T-helper 9 cell (primary cell): ENCODE measurements around the gene AFTPH.

ENCODE experiments used
- DNase-seq: peaks from one replicate; pipeline ENCODE4 v3.0.0-alpha.2; 2020
- total RNA-seq, 2 donors: gene quantifications; one replicate each; lab custom pipeline; 2026; lab: John Stamatoyannopoulos, UW

AFTPH gene, protein sequence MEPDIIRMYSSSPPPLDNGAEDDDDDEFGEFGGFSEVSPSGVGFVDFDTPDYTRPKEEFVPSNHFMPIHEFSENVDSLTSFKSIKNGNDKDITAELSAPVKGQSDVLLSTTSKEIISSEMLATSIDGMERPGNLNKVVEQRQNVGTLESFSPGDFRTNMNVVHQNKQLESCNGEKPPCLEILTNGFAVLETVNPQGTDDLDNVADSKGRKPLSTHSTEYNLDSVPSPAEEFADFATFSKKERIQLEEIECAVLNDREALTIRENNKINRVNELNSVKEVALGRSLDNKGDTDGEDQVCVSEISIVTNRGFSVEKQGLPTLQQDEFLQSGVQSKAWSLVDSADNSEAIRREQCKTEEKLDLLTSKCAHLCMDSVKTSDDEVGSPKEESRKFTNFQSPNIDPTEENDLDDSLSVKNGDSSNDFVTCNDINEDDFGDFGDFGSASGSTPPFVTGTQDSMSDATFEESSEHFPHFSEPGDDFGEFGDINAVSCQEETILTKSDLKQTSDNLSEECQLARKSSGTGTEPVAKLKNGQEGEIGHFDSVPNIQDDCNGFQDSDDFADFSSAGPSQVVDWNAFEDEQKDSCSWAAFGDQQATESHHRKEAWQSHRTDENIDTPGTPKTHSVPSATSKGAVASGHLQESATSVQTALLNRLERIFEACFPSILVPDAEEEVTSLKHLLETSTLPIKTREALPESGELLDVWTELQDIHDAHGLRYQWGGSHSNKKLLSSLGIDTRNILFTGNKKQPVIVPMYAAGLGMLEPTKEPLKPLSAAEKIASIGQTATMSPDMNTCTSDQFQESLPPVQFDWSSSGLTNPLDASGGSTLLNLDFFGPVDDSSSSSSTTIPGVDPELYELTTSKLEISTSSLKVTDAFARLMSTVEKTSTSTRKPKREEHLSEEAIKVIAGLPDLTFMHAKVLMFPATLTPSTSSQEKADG
- total RNA-seq = 70.7 to 153 reads per million in 2 donors

DNA sequence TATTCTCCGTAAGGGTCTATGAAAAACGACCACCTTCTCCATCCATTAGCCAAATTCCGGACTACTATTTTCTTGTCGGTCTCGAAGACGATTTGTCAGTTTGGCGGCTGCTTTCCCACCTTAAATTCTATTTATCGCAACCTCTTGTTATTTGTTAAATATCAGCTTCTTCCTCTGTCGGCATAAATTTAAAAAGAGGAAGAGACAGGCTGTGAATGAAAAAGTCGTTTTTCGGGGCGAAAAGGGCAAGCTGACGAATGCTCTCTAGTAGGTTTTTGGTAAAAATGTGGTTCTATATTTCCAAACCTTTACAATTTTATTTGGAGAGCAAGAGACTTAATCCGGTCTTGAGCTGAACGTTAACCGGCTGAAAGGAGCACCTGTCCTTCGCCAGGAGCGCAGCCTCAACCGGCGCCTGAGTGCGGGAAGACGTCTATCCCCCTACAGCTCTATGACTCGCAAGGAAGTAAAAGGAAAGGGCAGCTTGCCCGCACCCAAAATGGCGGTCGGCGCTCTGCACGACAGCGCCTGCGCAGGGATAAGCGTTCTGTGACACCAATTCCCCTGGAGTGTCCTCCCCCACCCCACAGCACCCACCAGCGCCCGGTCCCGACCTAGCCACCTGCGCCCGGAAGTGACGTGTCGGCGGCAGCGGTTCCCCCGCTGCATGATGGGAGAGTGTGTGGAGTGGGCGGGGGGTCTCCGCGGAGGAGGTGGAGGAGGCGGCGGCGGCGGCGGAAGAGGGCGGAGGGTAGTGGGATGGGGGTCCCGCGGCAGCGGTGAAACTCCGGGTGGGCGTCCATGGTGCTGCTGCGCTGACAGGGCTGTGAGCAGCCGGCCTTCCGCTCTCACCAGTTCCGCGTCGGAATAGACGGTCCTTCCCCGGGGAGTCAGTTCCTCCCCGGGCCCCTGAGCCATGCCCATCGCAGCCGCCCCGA, at the start of gene AFTPH:
Gene AFTPH, plus strand, starts transcription at position 663 of the 938 bp plus-strand sequence. CDS start 27,147 bp downstream, outside the sequence.
- DNase-seq = peak; percentile 99

DNA sequence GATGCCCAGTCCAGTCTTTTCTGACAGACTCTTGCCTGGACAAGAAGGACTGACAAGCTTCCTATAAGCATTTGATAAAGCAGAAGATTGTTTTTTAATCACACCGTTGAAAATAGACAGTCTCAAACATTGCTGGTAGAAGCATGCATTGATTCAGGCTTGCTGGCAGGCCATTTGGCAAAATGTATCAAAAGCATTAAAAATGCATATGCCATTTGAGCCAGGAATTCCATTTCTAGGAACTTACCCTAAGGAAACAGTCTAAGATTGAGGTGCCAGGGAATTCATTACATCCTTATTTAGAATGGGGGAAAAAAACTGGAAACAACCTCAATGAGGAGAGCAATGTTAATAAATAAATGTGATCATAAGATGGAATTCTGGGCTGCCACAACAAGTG, 49.5 kb upstream of the AFTPH start:
- no peak for DNase-seq

DNA sequence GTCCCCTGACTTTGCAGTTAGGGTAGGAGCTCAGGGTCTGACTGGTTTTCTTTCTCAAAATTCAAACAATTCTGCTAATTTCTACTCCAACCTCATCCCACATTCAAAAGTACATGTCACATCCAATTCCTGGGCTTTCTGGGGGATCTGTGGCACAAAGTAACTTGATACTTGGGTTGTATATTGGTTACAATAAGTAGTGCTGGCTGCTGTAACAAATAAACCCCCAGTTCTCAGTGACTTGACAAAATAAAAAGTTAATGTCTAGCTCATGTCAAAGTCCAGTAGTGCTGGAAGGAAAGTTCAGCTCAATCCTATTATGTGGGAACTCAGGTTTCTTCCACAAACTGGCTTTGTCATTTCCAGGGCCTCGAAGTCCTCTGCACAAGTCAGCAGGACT, 47.1 kb upstream of the AFTPH start:
- DNase-seq = no peak

DNA sequence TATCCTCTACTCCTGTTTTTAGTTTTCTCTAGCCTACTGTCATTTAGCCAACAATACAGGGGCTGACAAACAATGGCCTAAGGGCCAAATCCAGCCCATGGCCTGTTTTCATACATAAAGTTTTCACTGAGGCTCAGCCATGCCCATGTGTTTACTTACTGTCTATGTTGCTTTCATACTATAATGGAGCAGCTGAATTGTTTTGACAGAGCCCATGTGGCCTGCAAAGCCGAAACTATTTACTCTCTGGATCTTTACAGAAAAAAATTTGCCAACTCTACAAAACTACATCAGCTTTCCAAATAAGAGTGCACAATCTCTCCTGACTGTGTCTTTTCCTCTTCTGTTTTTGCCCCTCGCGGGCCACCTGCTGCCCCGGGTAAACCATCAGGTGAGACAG, 46.1 kb upstream of the AFTPH start:
- no peak for DNase-seq

DNA sequence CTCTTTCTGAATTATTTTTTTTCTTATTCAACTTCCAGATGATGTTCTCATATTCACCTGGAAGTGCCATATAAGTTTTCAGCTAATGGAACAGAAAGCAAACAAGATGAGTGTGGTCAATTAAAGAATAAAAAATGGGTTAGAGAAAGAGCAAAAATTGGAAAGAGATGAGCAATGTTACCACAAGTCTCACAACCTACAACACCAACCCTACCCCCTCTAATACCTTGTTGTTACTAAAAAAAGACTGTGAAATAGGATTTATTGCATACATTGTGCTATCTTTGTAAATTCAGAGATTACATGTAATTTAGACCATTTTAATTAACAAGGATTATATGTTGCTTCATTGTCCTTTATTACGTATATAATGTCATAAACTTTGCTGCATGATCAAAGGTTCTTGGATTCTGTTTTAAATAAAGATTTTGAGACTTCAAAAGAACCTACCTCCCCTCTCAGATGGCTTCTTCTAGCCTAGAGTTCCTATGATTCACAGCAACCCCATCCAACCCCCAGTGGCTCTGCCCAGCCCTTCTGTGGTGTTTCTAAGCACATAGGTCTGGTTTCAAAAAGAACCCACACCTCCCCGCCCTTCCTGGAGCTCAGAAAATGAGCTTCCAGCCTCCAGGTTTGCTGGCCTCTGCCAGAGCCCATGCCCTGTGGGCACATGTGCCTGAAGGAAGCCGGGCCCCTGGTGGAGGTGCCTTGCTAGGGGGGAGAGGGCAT, 45.5 kb upstream of the AFTPH start:
- DNase-seq = no peak

DNA sequence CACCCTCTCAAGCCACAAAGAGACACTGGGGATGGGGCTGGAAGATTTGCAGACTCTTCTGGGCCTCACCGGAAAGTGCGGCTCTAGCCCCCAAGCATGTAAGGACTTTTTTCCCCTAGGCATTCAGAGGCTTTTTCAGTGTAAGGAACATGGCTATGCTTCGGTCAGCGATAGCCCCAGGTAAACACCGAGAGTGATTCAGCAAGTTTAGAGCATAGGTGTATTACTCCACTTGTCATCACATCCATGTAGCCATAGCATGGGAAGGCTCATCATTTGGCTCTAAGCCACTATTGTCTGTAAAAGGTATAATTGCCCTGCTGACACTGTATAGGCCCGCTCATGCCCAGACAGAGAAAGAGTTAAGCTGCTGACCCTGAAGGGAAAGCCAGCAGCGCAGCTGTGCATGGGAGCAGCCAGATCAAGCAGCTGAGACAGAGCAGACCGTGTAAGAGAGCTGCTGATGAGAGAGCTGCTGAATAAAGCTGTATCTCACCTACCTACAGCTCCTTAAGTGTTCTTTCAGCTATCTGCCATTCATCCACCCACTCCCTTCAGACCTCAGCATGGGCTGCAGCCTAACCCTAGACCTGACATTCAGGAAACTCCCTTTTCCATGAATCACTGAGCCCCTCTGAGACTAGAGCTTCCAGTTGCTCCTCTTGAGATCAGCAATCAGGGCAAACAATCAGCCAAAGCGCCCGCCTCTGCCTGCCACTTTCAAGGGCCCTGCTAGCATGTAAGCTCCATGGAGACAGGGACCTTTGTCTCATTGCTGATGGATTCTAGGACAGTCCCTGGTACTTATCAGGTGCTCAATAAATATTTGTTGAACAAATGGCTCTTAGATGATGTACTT, 44.6 kb upstream of the AFTPH start:
- no peak for DNase-seq

DNA sequence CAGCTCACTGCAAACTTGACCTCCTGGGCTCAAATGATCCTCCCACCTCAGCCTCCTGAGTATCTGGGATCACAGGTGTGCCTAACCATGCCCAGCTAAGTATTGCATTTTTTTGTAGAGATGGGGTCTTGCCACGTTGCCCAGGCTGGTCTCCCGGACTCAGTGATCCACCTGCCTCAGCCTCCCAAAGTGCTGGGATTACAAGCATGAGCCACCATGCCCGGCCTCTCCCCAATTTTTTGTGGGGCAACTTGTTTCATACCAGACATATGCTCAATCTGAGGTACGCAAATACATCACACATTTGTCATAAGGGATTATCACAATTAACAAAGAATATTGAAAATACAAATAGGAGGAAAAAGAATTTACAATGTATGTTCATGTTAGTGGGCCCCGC, 42.5 kb upstream of the AFTPH start:
- no peak for DNase-seq

DNA sequence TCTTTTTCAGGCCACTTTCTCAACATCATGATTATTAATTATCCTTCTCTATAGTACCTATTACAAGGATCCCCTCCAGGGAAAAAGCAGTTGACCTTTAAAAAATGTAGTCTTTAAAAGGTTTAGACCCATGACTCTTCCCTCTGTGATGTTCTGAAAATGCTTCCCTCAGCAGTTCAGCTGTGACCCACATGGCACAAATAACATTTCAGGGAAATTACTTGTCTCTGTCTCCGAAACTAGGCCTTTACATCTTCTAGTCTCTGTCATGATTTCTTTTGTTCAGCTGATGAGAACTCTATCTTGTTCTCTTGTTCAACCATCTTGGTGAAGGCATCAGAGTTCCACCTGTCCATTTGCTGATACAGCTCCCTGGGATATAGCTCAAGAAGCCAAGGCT, 41.9 kb upstream of the AFTPH start:
- DNase-seq = no peak

DNA sequence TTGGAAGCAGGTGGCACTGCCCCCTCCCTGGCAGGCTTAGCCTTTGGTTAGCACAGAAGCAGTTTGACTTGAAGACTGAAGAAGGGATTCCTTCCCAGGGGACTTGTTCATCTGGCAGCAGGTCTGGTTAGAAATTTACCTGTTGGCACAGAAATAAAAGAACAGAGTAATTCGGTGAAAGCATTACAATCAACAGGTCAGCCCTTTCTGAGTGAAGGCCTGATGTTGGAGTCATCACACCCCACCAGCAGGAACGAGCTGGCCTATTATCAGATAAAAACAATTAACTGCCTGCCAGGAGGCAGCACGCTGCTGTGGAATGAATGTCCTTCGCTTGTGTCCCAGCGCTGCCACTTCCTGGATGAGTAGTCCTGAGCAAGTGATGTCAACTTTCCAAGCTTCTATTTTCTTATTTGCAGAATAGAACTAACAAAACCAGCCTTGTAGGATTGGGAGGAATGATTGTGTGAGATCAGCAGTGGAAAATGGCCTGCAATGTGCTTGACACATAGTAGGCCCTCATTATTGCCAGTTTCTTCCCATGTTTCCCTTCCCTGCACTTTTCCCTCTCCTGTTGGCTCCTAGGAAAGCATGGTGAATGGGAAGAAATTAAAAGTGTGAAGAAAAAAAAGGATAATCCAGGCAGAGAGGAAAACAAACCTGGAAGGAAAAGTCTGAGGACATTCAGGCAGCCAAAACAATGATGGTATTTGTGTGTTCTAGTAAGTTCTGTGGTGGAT, 41.2 kb upstream of the AFTPH start:
- DNase-seq = no peak

DNA sequence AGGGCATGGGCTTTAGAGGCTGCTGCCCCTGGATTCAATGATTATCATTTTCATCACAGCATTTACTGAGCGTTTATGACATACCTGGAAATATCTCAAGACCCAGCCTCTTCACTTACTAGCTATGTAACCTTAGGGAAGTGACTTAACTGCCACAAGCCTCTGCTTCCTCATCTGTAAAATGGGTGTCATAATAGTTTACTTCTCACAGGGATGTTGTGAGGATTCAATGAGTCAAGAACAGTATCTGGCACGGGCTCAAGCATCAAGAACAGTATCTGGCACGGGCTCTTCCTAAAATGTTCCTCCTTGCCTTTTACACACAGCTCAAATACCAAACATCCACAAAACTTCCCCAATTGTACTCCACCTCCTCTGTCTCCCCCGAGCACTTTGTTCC, 38.8 kb upstream of the AFTPH start:
- no peak for DNase-seq

DNA sequence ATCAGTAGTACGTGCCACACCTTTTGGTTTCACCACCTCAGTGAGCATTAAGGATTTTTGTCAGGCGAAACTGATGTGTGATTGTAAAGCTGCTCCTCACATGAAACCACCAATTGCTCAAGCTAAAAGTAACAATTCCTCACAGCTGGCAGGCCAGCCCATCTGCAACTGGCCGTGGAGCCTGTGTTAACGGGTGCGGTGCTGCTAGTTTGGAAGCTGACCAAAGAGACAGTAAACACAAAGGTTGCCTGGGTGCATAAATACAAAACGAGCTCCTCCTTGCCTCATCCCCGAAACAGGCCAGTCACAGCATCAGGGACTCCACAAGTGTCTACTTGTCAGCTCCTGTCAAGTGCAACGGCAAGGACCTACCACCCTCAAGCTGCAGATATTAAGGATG, 38.2 kb upstream of the AFTPH start:
- DNase-seq = no peak

DNA sequence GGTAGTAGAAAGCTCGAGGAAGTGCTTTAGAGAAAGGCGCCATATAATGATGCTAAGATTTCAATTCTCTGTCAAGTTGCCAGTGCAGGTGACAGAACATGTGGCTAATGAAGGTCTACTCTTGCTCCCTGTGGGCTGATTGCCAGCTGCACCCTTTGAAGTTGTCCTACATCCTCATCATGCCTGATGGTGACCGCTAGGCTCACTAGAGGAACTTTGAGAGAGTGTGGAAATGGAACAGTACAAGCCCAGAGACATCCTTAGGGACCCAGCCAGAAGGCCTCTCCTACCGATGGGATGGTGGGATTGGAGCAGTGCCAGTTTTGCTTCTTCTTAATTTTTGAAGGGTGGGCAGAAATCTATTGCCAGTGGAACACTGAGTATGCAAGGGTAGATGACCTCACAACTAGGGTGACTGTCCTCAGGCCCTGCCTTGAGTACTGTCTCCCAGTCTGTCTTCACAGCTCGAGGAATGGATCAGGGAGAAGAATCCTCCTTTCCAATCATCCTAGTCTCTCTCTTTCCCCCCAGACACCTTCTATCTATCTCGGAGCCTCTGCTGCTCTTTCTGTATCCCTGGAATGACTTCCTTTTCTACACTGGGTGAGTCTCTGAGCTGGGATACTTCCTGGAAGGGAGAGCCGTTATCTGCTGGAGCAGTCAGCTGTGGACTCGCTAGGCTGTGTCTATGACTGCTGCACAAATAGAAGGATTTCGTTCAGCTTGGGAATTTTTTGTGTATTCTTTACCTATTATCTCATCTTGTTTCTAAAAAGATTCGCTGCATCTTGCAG, 36.7 kb upstream of the AFTPH start:
- no peak for DNase-seq

DNA sequence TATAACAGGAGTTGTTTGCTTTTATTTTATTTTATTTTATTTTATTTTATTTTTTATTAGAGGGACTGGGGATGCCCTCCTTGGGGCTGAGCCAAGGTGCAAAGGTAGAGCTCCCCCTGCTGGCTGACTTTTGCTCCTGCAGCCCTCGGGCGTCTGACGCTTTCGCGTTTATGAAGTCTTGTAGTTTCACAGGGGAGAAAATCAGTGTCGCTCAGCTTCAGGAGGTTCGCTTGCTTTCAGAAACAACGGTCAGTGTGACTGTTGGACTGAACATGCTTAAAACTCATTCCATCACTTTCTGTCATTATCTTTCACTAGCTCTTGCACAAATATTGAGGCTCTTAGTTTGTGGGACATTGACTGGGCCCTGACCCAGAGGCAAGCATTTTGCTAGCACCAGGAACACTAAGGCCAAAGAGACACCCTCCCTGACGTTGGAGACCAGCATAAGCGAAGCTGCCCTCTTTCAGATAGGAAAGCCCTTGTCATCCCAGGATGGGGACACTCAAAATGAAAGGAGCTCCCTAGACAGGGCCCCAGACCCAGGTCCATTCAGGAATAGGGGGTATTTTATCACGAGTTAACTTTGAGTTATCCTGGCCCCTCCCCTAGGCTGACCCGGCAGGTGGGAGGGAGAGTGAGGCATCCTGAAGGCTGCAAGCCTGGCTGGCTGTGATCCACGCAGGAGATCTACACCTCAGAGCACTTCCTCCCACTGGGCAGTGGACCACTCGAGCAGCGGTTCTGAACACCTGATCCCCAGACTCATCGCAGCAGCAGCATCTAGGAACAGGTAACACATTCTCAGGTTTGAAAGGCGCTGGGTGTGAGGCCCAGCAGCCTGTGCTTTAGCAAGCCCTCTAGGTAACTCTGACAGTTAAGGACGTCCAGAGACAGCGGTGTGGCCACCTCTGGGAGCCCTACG, 35.8 kb upstream of the AFTPH start:
- DNase-seq = peak; percentile 81

DNA sequence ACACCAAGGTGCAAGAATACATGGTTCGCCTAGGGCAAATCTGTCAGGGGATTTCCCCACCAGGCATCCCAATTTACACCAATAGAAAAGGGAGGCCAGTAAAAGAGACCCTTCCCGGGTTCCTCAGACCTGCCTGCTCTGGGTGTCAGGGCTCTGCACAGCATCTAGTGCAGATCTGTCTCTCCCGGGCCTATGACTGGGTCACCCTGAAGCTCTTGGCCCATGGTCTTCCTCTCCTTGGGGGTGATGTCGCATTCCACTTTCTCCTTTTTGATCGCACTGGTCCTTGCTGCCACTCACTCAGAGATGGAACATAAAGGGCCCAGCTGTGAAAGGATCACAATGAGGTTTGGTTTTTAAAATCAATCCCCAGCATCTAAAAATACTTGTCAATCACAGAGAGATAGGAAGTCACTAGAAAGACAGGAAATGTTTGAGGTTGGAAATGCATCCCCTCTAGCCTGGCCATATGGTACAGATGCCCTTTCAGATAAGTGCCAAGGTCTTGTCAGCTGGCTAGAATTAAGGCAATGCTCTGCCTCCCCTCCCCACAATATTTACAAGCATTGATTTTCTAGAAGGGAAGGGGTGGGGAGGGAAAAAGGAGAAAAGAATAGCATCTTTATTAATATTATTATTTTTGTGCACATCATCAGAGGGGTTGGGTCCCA, 34.9 kb upstream of the AFTPH start:
- no peak for DNase-seq

DNA sequence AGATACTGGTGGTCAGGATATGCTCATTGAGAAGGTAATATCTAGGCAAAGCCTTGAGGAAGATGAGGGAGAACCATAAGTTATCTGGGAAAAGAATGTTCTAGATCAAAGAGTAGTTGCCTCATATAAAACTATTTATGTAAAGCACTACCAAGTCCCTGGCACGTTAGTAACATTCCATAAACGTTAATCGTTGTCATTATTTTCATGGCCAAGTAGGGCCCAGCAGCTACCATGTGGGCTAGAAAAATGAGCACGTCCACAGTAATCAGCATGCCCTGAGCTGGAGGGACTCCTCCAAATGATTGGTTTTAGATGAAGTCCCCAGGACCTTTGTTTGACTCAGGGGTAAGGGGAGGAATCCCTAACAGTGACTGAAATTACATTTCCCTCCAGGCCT, 32.7 kb upstream of the AFTPH start:
- no peak for DNase-seq

DNA sequence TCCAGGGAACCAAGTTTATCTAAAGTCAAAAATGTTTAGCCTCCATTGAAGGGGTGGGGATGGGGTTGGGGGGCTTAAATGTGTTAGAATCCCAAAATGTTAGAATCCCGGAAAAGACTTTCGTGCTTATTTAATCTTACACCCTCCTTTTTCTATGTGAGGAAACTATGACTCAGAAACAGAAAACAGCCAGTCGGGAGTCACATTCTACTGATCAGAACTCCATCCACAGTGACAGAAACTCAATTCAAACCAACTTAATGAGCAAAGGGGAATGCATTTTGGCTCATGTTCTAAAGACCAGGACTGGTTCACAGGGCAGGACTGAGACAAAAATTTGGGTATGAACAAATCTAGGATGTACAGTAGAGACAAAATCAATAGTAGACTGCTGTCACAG, 31.9 kb upstream of the AFTPH start:
- DNase-seq = no peak

DNA sequence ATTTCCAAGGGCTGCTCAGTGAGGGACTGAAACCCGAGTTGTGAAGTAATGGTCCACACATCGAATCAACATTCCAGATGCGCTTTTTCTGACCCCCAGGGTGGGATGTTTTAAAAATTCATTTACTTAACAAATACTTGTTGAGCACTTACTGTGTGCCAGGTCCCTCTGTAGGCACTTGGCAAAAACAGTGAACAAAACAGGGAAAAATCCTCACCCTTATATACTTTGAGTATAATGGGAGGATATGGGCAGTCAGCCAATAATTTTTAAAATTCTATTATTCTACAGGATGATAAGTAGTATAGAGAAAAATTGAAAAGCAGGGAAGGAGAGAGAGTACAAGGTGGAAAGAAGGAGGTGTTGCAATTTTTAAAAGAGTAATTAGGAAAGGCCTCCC, 31.3 kb upstream of the AFTPH start:
- no peak for DNase-seq

DNA sequence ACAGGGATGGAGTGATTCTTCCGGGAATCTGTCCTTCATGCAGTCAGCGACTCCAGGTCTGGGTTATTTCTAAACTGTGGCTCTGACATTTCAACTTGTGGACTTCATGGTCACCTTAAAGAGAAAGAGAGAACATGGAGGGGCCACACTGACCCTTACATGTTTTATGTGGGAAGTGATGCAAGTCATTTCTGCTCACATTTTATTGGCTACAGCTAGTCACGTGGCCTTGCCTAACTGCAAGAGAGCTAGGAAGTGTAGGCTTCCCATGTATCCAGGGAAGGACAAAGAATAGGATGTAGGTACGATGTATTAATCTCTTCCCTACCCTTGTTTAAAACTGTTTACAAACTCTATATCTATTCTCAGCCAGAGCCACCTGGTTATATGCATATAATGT, 30.3 kb upstream of the AFTPH start:
- no peak for DNase-seq
